KMS-11 (cell line): ENCODE data around the gene GSTA4.

Experiments
- H2AFZ ChIP-seq: fragments of 200-600 bp; sonication (generic); 2 replicates; pipeline ENCODE4 v1.6.1; 2016; ENCODE audit warnings: antibody characterized with exemption, mixed run types, low read depth
- H3K27ac ChIP-seq: fragments of 200-600 bp; sonication (generic); 2 replicates; pipeline ENCODE4 v1.6.1; 2016; ENCODE audit warnings: mild to moderate bottlenecking, mixed run types
- H3K27me3 ChIP-seq: fragments of 200-600 bp; sonication (generic); 2 replicates; pipeline ENCODE4 v1.6.1; 2017; ENCODE audit warnings: mild to moderate bottlenecking, low read depth, mixed run types, moderate library complexity; ENCODE audit not compliant: insufficient read depth
- H3K36me3 ChIP-seq: fragments of 200-600 bp; sonication (generic); 2 replicates; pipeline ENCODE4 v1.6.1; 2017; ENCODE audit warnings: mild to moderate bottlenecking, mixed run types; ENCODE audit not compliant: insufficient read depth
- H3K4me1 ChIP-seq: fragments of 200-600 bp; sonication (generic); 2 replicates; pipeline ENCODE4 v1.6.1; 2016; ENCODE audit warnings: mild to moderate bottlenecking, low read depth, mixed run types; ENCODE audit not compliant: poor library complexity, severe bottlenecking
- H3K4me2 ChIP-seq: fragments of 200-600 bp; sonication (generic); 2 replicates; pipeline ENCODE4 v1.7.0; 2016; ENCODE audit warnings: mild to moderate bottlenecking, mixed run types
- H3K4me3 ChIP-seq: fragments of 200-600 bp; sonication (generic); IDR thresholded peaks from 2 replicates; pipeline ENCODE4 v1.6.1; 2017; ENCODE audit warnings: low read depth, low read length, mixed read lengths; ENCODE audit not compliant: insufficient read depth
- H3K79me2 ChIP-seq: fragments of 200-600 bp; sonication (generic); 2 replicates; pipeline ENCODE4 v1.6.1; 2016; ENCODE audit warnings: low read depth, mixed run types; ENCODE audit not compliant: insufficient read depth
- H3K9ac ChIP-seq: fragments of 200-600 bp; sonication (generic); 2 replicates; pipeline ENCODE4 v1.6.1; 2016; ENCODE audit warnings: mild to moderate bottlenecking, mixed run types
- H4K20me1 ChIP-seq: fragments of 200-600 bp; sonication (generic); 2 replicates; pipeline ENCODE4 v1.6.1; 2016; ENCODE audit warnings: mild to moderate bottlenecking, mixed run types; ENCODE audit not compliant: insufficient read depth
- TF ChIP-seq, protein P1 (sequence below): fragments of 200-600 bp; sonication (generic); conservative IDR thresholded peaks from 2 replicates; pipeline ENCODE4 v1.6.1; 2017; ENCODE audit warnings: low read depth, mild to moderate bottlenecking, antibody characterized with exemption, low read length, moderate library complexity, mixed read lengths

Gene GSTA4

DNA sequence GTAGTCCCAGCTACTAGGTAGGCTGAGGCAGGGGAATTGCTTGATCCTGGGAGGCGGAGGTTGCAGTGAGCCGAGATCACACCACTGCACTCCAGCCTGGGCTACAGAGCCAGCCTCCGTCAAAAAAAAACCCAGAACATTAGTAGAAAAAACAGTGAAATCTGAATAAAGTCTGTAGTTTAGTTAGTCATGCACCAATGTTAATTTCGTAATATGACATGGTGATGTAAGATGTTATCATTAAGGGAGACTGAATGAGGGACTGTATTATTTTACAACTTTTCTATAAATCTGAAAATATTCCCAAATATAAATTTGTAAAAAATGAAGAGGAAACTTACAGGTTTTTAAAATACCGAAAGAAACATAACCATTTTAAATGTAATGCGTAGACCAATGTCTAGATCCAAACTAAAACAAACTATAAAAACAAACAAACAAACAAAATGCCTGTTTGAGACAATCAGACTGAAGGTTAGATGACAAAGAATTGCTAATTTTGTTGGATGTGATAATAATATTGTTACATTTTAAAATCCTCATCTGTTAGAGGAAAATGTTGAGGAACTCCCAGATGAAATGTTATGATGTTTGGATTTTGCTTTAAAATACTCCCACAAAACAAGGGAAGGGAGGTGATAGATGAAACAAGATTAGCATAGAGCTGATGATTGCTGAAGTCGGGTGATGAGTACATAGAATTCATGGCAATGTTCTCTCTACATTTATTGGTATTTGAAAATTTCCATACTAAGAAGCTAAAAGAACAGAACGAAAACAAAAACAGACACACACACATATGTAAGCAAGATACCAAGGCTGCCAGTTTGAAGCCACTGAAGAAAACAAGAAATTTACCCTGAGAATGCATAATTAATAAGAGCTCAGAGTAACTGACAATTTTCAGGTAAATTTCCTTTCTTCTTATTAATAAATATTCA, 1.8 kb downstream of the GSTA4 start:
- H3K4me1 ChIP-seq = peaks cover 8% of the 10 kb centered on the region
- H3K27me3 ChIP-seq = no peaks in the 10 kb centered on the region
- H4K20me1 ChIP-seq = no peaks in the 10 kb centered on the region
- H3K27ac ChIP-seq = no peak overlapping the region
- TF ChIP-seq, protein P1, sequence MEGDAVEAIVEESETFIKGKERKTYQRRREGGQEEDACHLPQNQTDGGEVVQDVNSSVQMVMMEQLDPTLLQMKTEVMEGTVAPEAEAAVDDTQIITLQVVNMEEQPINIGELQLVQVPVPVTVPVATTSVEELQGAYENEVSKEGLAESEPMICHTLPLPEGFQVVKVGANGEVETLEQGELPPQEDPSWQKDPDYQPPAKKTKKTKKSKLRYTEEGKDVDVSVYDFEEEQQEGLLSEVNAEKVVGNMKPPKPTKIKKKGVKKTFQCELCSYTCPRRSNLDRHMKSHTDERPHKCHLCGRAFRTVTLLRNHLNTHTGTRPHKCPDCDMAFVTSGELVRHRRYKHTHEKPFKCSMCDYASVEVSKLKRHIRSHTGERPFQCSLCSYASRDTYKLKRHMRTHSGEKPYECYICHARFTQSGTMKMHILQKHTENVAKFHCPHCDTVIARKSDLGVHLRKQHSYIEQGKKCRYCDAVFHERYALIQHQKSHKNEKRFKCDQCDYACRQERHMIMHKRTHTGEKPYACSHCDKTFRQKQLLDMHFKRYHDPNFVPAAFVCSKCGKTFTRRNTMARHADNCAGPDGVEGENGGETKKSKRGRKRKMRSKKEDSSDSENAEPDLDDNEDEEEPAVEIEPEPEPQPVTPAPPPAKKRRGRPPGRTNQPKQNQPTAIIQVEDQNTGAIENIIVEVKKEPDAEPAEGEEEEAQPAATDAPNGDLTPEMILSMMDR = no peak
- no peaks in the 10 kb centered on the region for H3K36me3 ChIP-seq
- H3K9ac ChIP-seq = no peak overlapping the region
- no peak overlapping the region for H2AFZ ChIP-seq
- H3K4me3 ChIP-seq = no peak overlapping the region
- peak overlapping the region; percentile 81; the same call in 1 of the 2 replicates for H3K4me2 ChIP-seq
- H3K79me2 ChIP-seq = no peaks in the 10 kb centered on the region

DNA sequence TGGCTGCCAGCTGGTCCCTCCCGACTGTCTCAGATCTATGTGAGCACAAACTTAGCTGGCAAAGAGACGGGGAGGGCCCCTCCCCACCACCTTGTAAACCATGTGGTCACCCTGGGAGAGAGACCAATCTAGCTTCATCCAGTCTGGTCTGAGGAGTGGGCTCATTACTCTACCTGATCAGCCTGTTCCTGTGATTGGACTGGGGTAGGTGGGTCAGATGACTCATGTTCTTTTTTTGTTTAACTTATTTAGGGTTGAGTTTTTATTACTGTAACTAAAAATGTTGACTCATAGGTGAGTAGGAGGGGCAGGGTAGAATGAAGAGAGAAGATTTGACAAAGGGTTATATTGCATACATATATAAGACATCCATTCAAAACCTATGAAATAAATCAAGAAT, 4.7 kb downstream of the GSTA4 start:
- no peaks in the 10 kb centered on the region for H3K36me3 ChIP-seq
- H3K4me3 ChIP-seq = no peak overlapping the region
- H3K27me3 ChIP-seq = no peaks in the 10 kb centered on the region
- H3K79me2 ChIP-seq = no peaks in the 10 kb centered on the region
- no peak overlapping the region for H3K27ac ChIP-seq
- no peak overlapping the region for H3K9ac ChIP-seq
- H3K4me2 ChIP-seq = no peak overlapping the region
- H2AFZ ChIP-seq = no peak overlapping the region
- peaks cover 16% of the 10 kb centered on the region for H3K4me1 ChIP-seq
- H4K20me1 ChIP-seq = no peaks in the 10 kb centered on the region
- TF ChIP-seq, protein P1 = no peak

DNA sequence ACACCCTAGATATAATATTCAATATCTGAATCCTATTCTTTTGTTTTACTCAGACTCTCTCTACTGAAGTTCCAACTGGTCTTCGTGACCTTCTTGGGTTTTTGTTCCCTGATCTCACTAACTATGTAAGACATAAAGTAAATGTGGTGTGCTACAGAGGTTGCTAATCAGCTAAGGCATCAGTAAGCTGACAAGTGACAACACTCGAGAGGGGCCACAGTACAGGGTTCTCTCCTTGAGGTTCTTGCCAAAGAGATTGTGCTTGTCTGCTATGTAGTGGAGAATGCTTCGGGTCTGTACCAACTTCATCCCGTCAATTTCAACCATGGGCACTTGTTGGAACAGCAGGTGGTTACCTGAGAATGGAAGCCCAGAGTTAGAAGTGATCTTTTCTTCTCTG, 9.9 kb downstream of the GSTA4 start:
- Histone ChIP-seq H3K79me2 (no peaks in the 10 kb centered on the region), H3K36me3 (no peaks in the 10 kb centered on the region), H3K9ac (no peak overlapping the region), H3K4me1 (peaks cover 61% of the 10 kb centered on the region), H4K20me1 (no peaks in the 10 kb centered on the region), H3K27me3 (no peaks in the 10 kb centered on the region), H2AFZ (no peak overlapping the region), H3K4me3 (no peak overlapping the region), H3K4me2 (peak overlapping the region; percentile 93), H3K27ac (no peak overlapping the region)
- TF ChIP-seq, protein P1 = no peak

DNA sequence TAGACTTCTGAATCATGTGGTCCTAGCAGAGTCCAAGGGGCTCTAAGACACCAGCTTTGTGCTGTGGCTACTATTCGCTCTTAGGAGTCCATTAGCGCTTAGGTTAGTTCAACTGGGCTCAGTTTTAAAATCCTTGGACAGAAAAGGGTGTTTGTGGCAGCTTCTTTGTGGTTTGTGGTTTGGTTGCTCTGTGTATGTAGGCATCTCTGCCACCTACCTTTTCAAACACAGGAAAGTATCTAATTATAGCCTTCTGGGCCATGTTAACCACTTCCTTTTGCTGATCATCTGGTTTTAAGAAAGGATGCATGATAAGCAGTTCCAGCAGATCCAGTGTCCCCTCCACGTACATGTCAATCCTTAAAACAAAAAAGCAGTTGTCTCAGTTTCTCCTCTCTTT, 10.8 kb downstream of the GSTA4 start:
- Histone ChIP-seq H3K4me2 (peak overlapping the region; percentile 93), H3K79me2 (no peaks in the 10 kb centered on the region), H3K4me1 (peaks cover 68% of the 10 kb centered on the region), H4K20me1 (no peaks in the 10 kb centered on the region), H2AFZ (no peak overlapping the region), H3K4me3 (no peak overlapping the region), H3K27me3 (no peaks in the 10 kb centered on the region), H3K9ac (no peak overlapping the region), H3K27ac (peak overlapping the region; percentile 46; the same call in 1 of the 2 replicates), H3K36me3 (no peaks in the 10 kb centered on the region)
- TF ChIP-seq, protein P1 = no peak; the same call in 1 of the 2 replicates
